Esophagus muscularis mucosa (tissue), 2 donors: ENCODE measurements around the gene SLC38A8.

ENCODE experiments used
- POLR2A ChIP-seq: fragments of 450-650 bp; IDR thresholded peaks from one replicate; pipeline ENCODE4 v1.6.1; 2017; ENCODE audit warnings: antibody characterized with exemption, moderate library complexity, mild to moderate bottlenecking, low read depth
- POLR2AphosphoS5 ChIP-seq, 2 donors: sonication (generic); formaldehyde crosslinking; IDR thresholded peaks; one replicate each; pipeline ENCODE4 v1.6.1; 2017; ENCODE audit warnings: antibody characterized with exemption in 2 of 2

DNA sequence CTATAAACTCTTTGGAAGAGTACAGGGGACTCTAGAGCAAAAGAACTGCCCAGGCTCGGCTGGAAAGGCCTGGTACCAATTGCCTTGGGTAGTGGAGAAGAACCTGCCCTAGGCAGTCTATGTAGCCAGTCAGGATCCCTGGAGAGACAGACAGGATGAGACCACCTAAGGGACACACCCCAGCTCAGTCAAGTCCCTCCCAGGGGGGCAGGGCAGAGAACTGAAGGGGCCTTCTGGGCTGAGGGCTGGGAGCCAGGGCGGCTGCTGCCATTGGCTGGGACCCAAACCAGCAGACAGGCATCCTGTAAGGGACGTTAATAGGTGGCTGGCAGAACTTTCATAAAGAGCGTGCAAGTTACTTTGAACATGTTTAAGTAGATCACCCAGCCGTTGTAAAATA lies 12.8 kb upstream of the SLC38A8 start:
- no peak for TF ChIP-seq POLR2A
- TF ChIP-seq POLR2AphosphoS5 (IDR thresholded peaks at IDR 0.05) = no peak
